ENCODE data around the gene GARIN5B. TPM values are rescaled to one million over a fixed set of nuclear protein-coding genes. Genes with fewer than 3 reads are reported as not detected.

The GARIN5B gene
- total and polyA plus RNA-seq, 2 of the 13 experiments (the other 11 are each of a cell fraction or from before 2014, with no cell fraction given), result not detected

DNA sequence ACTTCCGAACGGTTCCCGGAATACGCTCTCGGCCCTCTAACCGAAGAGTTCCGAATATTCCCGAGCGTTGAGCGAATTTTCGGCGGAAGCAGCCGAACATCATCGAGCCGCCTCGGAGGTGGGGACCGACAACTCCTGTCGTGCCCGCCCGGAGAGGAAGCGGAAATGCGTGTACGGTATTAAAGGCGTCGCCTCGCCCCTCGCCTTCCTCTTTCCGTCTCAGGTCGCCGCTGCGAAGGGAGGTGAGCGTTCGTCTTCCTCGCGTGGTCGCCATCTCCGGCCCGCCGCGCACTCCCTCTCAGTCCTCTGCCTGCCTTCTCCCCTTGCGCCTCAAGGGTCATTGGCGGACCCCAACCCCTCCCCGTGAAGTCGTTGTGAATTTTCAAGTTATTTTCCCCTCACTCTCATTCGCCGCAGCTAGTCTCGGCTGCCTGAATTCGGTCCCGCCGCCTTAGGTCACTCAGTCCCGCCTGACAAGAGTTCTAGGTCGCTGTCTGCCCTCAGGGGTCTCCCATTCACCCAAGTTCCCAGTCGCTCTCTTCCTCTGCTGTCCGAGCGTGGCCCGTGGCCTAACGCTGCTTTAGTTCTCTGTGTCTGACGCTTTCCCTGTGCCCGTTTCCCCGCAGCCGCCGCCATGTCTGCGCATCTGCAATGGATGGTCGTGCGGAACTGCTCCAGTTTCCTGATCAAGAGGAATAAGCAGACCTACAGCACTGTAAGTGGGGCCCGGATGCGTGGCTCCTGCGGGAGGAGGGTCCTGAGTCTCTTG is 22.8 kb upstream of the GARIN5B start, which contains the start of gene RPL28 (continued):
- TF ChIP-seq FOXC1 (CRISPR knock-in tag; IDR thresholded peaks at IDR 0.05; ENCODE audit: borderline replicate concordance), result peak; percentile 91; the same call in 1 of the 2 replicates
- peak; percentile 92 for TF ChIP-seq ZNF350 (CRISPR knock-in tag; IDR thresholded peaks at IDR 0.05; ENCODE audit: borderline replicate concordance, low read depth)
- TF ChIP-seq ZNF501 (CRISPR knock-in tag; IDR thresholded peaks at IDR 0.05), result peak; percentile 42
- TF ChIP-seq, protein P1, sequence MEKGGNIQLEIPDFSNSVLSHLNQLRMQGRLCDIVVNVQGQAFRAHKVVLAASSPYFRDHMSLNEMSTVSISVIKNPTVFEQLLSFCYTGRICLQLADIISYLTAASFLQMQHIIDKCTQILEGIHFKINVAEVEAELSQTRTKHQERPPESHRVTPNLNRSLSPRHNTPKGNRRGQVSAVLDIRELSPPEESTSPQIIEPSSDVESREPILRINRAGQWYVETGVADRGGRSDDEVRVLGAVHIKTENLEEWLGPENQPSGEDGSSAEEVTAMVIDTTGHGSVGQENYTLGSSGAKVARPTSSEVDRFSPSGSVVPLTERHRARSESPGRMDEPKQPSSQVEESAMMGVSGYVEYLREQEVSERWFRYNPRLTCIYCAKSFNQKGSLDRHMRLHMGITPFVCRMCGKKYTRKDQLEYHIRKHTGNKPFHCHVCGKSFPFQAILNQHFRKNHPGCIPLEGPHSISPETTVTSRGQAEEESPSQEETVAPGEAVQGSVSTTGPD (CRISPR knock-in tag; IDR thresholded peaks at IDR 0.05), result no peak
- TF ChIP-seq CENPT (CRISPR knock-in tag; IDR thresholded peaks at IDR 0.05; ENCODE audit: low read depth), result peak; percentile 90
- TF ChIP-seq, protein P2, sequence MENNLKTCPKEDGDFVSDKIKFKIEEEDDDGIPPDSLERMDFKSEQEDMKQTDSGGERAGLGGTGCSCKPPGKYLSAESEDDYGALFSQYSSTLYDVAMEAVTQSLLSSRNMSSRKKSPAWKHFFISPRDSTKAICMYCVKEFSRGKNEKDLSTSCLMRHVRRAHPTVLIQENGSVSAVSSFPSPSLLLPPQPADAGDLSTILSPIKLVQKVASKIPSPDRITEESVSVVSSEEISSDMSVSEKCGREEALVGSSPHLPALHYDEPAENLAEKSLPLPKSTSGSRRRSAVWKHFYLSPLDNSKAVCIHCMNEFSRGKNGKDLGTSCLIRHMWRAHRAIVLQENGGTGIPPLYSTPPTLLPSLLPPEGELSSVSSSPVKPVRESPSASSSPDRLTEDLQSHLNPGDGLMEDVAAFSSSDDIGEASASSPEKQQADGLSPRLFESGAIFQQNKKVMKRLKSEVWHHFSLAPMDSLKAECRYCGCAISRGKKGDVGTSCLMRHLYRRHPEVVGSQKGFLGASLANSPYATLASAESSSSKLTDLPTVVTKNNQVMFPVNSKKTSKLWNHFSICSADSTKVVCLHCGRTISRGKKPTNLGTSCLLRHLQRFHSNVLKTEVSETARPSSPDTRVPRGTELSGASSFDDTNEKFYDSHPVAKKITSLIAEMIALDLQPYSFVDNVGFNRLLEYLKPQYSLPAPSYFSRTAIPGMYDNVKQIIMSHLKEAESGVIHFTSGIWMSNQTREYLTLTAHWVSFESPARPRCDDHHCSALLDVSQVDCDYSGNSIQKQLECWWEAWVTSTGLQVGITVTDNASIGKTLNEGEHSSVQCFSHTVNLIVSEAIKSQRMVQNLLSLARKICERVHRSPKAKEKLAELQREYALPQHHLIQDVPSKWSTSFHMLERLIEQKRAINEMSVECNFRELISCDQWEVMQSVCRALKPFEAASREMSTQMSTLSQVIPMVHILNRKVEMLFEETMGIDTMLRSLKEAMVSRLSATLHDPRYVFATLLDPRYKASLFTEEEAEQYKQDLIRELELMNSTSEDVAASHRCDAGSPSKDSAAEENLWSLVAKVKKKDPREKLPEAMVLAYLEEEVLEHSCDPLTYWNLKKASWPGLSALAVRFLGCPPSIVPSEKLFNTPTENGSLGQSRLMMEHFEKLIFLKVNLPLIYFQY (CRISPR knock-in tag; IDR thresholded peaks at IDR 0.05; ENCODE audit: borderline replicate concordance), result no peak
- no peak for TF ChIP-seq SP140L (CRISPR knock-in tag; IDR thresholded peaks at IDR 0.05; ENCODE audit: borderline replicate concordance)
- TF ChIP-seq ZNF138 (CRISPR knock-in tag; IDR thresholded peaks at IDR 0.05; ENCODE audit: low read depth), result peak; percentile 93; the same call in 1 of the 2 replicates
- TF ChIP-seq SKI (IDR thresholded peaks at IDR 0.05; ENCODE audit: partially characterized antibody), result no peak
- TF ChIP-seq SUZ12 (IDR thresholded peaks at IDR 0.05; ENCODE audit: low read depth, low read length), result no peak
- TF ChIP-seq GABPA (IDR thresholded peaks at IDR 0.05; ENCODE audit: low read depth, low read length), result peak; percentile 95
- TF ChIP-seq GABPA (CRISPR knock-in tag; IDR thresholded peaks at IDR 0.05; ENCODE audit: low read depth), result peak; percentile 96
- TF ChIP-seq ZNF879 (CRISPR knock-in tag; IDR thresholded peaks at IDR 0.05), result no peak
- TF ChIP-seq DNMT3B (CRISPR knock-in tag; conservative IDR thresholded peaks at IDR 0.05), result 0 out of 2 replicates have a peak, but pooled peaks have one; percentile 39
- TF ChIP-seq ZNF124 (CRISPR knock-in tag; IDR thresholded peaks at IDR 0.05), result 0 out of 2 replicates have a peak, but pooled peaks have one; percentile 54
- no peak; the same call in 1 of the 2 replicates for TF ChIP-seq ZNF616 (CRISPR knock-in tag; IDR thresholded peaks at IDR 0.05; ENCODE audit: low read depth)
- TF ChIP-seq, protein P3, sequence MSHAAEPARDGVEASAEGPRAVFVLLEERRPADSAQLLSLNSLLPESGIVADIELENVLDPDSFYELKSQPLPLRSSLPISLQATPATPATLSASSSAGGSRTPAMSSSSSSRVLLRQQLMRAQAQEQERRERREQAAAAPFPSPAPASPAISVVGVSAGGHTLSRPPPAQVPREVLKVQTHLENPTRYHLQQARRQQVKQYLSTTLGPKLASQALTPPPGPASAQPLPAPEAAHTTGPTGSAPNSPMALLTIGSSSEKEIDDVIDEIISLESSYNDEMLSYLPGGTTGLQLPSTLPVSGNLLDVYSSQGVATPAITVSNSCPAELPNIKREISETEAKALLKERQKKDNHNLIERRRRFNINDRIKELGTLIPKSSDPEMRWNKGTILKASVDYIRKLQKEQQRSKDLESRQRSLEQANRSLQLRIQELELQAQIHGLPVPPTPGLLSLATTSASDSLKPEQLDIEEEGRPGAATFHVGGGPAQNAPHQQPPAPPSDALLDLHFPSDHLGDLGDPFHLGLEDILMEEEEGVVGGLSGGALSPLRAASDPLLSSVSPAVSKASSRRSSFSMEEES (CRISPR knock-in tag; IDR thresholded peaks at IDR 0.05), result peak; percentile 60
- TF ChIP-seq HOXA9 (CRISPR knock-in tag; IDR thresholded peaks at IDR 0.05; ENCODE audit: borderline replicate concordance), result no peak; the same call in 1 of the 2 replicates
